ENCODE data around the gene DGCR6.
"Not testable (repeated sequence)": the region's sequence is repeated elsewhere in the genome, so short reads cannot be mapped to it uniquely, and the experiment has no call there.

DGCR6 gene

DNA sequence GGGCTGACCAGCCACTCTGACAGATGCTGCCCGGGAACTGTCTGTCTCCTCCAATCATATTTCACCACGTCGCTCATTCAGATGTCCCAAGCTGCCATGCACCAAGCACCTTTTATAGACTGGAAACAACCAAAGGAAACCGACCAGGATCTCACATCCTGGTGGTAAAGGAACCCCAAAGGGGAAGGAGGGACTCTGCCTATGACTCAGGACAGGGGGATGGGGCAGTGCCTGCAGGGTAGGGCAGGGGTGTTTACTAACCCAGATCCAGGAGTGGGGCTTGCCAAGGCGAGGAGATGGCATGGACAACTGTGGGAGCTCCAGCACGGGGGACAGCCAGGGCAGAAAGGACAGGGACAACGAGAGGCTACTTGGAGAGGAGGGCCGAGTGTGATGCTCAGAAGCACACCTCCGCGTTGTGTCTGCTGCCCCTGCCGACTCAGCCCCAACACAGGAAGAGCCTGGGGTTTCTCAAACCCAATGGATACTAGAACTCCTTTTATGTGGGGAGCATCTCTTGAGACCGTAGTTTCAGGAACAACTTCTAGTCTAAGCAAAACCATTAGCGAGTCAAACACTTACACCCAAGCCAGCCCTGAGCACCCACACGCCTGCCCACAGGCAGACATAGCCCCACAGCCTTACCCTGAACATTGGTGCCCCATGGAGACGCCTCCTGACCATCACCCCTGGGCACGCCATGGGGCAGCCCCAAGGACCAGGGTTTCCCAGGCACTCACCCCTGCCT is 26.0 kb downstream of the DGCR6 start:
- DNase-seq, result no peak

DNA sequence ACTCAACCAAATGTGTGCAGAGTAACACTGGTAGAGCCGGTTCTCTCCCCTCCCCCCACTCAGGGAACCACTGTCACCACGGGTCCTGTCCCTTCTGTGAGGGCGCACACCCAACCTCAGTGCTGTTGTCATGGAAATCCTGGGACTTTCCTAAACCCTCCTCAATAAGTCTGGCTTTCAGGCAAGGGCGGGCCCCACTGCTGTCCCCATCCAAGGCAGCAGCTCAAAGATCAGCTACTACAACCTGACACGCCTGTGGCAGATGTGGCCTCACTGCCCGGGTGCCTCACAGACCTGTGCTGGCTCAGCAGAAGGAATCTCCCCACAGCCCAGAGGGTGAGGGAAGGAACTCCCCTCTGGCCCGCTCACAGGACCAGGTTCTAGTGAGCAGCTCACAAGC is 27.8 kb downstream of the DGCR6 start:
- DNase-seq, result no peak

DNA sequence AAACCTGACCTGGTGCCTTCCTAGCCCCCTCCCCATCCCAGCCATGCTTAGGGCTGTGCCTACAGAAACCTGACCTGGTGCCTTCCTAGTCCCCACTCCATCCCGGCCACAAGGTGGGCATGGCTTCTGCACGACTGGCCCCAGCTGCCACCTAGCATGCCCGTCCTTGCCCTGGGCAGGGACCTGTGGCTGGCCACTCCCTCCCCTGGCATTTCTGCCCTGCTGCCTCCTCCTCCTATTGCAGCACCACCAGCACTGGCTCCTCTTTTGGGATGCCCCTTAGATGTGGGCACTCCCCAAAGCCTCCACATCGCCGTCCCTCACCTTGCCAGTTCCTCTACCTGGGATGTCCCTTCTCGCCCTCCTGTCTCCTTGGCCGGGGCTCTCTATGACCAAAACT is 28.6 kb downstream of the DGCR6 start:
- DNase-seq, result not testable (repeated sequence)

DNA sequence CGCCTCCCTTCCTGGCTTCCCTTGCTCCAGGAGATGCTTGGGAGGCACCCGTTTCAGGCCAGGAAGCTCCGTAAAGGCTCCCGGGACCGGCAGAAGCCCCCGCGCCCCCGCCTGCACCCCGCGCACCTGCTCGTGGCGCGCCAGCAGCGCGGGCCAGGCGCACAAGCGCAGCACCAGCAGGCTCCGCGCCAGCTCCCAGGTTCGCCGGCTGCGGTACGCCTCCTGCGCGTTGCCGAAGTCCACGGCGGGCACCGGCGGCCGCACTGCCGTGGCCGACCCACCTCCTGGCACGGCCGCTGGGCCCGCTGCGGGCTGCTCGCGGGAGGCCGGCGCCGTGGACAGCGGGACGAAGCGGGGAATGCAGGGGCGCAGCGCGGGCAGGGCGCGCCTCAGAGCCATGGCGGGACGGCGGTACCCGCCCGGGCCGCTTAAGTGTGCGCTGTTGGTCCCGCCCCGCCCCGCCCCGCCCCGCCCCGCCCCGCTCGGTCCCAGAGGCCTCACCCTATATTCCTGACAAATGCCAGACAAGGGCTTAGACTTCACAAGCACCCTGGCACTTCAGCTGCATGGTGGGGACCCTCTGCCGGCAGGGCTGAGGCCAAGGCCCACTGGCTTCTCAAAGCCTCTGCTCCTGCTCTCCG is 29.9 kb downstream of the DGCR6 start, which contains the start of gene PRODH:
TSS of gene PRODH (minus strand) at position 405 of the 641 bp plus-strand sequence. CDS start at position 399, 6 bp downstream.
- no peak for DNase-seq

DNA sequence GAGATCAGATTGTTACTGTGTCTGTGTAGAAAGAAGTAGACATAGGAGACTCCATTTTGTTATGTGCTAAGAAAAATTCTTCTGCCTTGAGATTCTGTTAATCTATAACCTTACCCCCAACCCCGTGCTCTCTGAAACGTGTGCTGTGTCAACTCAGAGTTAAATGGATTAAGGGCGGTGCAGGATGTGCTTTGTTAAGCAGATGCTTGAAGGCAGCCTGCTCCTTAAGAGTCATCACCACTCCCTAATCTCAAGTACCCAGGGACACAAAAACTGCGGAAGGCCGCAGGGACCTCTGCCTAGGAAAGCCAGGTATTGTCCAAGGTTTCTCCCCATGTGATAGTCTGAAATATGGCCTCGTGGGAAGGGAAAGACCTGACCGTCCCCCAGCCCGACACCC is 32.6 kb downstream of the DGCR6 start:
- not testable (repeated sequence) for DNase-seq

DNA sequence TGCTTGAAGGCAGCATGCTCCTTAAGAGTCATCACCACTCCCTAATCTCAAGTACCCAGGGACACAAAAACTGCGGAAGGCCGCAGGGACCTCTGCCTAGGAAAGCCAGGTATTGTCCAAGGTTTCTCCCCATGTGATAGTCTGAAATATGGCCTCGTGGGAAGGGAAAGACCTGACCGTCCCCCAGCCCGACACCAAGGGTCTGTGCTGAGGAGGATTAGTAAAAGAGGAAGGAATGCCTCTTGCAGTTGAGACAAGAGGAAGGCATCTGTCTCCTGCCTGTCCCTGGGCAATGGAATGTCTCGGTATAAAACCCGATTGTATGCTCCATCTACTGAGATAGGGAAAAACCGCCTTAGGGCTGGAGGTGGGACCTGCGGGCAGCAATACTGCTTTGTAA is 41.0 kb downstream of the DGCR6 start:
- DNase-seq, result not testable (repeated sequence)

DNA sequence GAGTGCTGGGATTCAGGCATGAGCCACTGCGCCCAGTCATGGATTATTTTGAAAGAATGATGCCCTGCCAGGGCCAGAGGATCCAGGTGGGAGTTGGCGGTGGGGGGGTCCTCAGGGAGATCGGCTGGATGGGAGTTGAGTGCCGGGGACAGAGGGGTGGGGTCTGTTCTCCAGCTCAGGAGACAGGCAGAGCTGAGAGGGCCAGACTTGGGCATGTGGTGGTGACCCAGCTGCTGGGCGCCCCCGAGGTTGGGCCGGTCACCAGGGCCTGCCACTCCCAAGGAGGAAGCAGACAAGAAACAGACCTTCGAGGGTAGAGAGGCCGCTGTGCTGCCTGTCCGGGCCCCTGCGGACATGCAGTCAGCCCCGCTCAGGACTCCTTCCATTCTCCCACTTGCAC is 41.8 kb downstream of the DGCR6 start:
- DNase-seq, result no peak

DNA sequence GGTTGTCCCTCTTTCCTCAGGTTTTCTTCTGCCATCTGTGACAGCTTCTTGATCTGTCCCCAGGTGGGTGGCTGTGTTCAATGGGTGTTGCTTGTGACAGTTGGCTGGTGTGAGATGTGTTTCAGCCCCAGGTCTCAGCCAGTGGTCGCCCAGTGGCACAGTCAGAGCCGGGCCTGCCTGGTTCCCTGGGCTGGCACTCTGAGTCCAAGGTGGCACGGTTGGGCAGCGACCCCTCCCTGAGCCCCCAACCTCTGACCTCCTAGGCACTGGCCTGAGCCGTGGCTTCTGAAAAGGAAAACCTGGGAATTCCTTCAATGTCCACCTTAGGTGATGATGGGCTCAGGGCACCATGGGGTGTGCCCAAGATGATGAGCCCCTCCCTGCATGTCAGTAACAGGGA is 44.0 kb downstream of the DGCR6 start:
- DNase-seq, result no peak

DNA sequence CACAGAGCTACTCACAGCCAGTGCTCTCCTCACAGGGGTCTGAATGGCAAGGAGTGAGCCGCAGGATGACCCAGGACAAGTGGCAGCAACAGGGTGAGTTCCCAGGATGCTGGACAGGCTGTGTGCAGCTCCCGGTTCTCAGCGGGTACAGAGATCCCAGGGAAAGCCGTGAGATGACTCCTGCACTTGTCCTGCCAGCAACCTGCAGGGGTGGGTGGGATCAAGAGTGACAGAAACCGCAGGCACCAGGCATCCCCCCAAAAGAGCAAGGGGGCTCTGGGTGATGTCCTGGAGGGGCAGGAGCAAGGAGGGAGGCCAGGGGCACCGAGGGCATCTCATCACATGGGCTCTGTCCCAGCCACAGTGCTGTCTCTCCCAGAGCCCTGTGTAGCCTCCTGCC is 45.9 kb downstream of the DGCR6 start:
- DNase-seq, result no peak

DNA sequence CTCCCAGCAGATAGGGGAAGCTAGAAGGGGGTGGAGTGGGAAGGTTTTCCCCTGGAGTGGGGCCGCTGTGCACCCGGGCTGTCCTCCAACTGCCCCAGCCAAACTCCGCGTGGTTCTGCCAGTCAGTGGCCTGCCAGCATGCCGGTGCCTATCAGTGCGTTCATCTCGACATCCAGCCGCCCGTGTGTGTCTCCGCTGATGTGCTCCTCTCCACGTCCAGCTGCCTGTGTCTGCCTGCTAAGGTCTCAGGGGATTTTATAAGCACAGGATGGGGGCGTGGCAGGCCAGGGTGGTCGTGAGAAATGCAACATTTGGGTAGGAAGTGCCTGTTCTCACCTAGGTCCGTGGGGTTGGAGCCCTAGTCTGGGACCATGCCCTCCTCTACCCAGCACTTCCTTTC is 47.0 kb downstream of the DGCR6 start:
- not testable (repeated sequence) for DNase-seq

DNA sequence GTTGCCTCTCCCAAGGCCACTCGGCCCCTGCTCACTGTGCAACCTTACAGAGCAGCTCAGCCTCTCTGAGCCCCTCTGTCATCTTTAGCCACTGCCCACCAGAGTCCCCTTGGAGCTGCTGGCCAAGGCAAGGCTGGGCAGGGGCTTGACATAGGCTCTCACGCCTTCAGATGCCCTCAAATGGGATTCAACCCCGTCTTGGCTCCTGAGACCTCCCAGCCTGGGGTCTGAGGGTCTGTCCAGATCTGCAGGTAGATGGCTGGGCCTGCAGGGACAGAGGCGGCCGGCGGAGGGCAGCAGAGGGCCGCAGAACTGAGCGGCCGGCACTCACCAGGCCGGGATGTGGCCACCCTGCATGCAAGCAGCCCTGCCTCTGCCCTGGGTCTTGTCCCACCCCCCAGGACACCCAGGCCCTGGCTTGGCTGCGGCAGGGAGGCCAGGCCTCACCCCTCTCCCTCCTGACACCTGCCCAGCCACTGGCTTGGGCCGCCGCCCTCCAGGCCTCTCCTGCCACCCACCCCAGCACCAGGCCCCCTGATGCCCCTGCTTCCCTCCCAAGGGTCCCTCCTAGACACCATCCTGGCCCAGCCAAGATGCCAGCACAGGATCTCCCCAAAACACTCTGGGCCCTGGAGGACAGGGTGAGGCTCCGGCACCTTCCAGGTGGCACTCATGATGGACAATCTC is 48.3 kb downstream of the DGCR6 start:
- DNase-seq, result peak; percentile 88

DNA sequence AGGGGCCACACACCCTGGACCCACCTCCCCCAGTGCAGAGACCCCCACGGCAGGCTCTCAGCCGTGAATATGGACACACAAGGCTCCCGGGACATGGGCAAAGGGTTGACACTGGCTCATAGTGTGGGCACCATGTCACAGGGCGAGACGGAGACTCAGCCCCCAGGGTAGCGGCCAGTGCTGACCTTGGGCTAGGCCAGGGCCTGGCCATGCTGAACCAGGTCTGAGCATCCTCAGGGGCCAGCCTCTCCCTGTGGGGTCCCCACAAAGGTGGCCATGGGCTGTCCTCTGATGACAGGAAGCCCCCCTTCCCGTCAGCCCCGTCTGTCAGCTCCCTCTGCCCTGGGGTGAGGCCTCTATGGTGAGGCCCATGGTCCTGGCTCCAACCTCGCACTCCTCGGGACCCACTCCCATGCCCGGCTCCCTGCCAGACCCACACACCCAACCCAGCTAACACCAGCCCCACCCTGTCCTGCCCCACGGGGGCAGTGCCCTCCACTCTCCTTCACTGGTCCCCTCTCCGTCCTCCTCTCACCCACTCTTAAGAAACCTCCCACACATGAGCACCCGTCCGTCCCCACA is 49.0 kb downstream of the DGCR6 start:
- DNase-seq, result no peak

DNA sequence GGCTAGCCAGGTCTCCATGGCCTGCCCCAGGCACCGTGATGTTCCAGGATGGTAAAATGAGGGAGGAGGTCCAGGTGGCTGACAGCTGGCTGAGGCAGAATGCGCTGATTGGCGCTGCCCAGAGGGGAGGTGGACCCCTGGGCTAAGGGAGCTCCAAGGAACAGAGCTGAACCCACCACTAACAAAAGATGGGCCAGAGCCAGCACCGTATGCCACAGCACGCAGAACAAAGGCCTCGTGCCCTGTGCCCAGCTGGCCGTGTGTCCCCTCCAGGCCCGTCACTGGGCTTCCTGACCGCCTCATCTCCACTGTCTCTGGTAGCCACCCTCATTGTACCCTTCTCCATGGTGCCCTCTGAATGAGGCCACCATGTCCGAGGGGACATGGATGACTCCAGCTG is 49.6 kb downstream of the DGCR6 start:
- no peak for DNase-seq

DNA sequence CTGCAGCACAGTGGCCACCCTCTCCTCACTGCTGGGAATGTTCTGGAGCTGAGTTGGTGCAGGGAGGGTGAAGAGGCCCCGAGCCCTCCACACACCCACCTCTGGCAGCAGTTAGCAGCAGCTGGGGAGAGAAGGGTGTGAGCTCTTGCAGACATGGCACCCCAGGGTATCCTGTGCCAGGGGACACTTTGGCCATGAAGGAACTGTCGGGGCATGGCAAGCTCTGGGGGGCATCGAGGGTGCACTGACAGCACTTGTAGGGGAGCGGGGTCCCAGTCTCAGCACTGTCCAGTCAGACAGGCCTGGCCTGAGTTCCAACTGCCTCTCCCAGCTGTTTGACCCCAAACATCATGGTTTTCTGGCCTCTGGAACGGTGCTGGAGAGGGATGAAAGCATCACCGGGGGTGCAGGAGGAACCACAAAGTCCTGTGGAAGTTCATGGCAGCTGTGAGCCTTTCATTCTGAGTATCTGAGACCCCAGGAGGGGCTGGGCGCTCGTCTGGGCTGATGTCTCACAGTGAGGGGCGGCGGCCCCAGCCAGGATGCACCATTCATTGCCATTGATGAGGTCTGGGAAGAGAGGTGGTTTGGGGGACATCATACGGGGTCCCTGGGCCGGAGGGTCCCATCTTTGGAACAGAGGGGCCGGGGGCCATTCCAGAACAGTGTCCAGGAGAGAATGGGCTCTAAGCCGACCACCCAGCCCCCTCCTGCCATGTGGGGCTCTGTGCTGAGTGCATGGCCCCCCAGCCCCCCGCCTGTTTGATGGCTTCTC is 50.2 kb downstream of the DGCR6 start:
- not testable (repeated sequence) for DNase-seq

DNA sequence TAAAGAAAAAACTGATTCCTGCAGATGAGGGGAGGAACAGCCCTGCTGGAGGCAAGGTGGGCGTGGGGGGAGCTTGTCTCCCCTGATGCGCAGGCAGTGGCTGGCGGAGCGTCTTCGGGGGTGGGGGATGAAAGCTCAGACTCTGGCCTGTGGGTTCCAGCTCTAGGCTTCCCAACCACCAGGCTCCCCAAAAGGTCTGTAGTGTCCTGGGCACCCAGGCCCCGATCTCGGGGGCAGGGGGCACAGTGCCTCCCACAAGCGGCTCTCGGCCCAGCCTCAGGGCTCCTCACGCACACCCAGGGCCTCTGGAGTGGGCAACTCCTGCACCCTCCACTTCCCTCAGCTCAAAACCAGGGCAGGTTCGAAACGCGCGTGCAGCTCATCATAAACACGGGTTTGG is 50.8 kb downstream of the DGCR6 start:
- DNase-seq, result not testable (repeated sequence)

DNA sequence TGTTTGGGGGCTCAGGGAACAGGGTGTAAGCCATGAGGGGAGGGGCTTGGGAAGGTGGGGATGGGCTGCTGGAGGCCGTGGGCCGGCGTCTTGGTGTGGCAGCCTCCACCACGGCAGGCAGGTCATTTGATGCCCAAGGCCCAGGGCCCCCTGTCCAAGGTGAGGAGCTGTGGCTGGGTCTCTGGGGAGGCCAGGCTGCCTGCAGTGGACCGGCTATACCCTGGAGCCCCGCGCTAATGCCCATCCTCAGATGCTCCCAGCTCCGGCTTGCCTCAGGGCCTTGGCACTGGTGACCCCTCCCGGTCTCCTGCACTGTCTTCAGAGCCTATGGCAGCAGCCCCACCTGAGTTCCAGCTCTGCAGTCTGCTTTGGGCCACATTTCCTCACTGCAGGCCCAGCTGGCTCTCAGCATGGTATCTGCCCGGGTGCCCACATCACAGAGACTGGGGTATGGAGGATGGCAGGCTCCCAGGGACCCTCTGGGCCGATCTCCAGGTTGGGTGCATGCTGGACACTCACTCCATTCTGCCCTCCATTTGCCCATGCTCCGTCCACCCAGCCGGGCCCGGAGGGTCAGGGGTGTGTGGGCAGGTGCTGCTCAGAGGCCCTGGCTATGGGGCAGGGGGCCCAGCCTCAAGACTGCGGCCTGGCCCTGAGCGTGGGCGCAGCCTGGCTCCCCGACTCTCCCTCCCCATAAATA is 51.7 kb downstream of the DGCR6 start:
- DNase-seq, result not testable (repeated sequence)

DNA sequence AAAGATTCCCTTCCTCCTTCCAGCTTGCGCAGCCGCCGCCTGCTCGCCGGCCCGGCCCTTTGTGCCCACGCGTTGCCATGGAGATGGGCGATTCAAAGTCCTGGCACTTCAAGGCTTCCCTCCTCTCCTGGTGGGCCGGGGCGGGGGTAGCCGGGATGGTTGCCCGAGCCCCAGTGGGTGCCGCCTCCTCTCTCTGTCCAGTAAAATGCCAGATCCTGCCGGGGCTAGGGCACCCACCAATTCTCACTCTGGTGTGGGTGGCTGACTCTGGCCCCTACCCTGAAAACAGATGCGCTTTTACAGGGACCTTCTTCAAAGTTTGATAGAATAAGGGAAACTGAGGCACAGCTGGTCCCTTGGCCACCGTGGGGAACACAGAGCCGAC is 52.2 kb downstream of the DGCR6 start:
- not testable (repeated sequence) for DNase-seq

DNA sequence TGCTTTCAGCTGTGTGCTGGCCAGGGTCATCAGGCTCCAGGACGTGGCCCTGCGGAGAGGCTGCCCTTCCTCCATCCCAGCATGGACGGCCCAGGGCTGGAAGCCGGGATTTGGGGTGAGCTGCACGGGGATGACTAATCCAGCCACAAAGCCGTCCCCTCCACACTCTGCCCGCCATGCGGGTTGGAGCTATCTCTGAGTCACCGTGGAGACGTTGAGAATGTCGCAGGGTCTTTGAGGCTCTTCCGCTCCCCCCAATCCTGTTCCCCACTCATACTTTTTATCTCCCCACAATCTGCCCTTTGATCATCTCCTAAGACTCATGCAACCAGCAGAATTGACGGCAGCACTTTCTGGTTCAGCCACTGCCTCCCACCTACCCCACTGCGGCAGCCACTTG is 52.6 kb downstream of the DGCR6 start:
- DNase-seq, result not testable (repeated sequence)

DNA sequence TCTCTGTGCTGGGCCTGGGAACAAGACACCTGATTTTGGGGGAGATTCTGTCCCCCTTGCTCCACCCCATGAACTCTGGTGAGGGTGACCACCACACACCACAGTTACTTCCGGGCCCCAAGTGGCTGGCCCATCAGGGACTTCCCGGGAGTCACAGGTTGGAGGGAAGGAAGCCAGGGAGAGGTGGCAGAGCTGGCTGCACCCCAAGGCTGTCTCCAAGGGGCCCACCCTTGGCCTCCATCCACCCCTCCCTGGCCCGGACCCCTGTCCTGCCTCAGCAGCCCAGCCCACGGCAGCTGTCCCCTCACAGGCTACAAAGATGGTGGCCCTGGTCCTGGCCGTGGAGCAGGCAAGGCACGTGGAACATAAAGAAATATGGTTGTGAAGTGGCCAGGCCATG is 53.1 kb downstream of the DGCR6 start:
- not testable (repeated sequence) for DNase-seq

DNA sequence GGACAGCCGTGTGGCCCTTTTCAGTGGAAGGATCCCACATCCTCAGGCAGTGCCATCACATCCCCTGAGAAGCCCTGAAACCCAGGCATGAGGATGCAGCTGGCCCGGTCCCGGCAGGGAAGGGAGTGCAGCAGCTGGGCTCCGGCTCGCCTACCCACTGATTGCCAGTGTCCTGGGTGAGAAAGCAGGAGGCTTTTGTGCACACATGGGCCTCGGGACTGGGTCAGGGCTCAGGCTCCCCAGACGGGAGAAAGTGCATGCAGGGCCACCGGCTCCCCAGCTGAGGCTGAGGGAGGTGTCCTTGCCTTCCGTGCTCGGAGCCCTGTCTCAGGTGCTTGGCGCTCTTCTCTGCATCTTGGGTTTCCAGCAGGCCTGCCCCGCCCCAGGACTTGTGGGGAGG is 53.6 kb downstream of the DGCR6 start:
- not testable (repeated sequence) for DNase-seq

DNA sequence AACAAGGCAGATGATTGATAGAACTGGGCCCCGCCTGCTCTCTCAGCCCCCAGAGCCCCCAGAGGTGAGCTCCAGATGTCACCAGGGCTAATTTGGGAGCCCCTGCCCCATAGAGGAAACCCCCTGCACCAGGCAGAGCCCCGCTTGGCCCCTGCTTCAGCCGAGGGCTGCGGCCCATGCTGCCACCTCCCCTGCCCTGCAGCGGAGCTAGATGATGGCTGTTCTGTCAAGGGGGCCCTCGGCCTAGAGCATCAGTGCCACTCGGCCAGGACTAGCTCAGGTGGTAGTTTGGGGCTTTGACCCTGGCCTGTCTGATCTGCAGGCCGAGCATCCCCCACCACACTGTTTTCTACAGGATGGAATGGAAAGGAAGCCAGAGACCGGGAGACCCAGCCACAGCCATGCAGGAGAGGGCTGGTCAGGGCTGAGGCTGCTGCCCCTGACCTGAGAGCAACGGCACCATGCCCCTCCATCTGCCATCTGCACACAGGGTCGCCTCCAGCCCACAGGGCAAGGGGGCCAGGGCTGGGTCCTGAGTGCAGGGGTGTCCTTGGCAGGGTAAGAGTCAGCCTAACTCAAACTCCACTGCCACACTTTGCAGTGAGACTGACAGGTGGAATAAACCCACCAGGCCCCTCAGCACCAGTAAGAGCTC is 54.2 kb downstream of the DGCR6 start:
- not testable (repeated sequence) for DNase-seq

DNA sequence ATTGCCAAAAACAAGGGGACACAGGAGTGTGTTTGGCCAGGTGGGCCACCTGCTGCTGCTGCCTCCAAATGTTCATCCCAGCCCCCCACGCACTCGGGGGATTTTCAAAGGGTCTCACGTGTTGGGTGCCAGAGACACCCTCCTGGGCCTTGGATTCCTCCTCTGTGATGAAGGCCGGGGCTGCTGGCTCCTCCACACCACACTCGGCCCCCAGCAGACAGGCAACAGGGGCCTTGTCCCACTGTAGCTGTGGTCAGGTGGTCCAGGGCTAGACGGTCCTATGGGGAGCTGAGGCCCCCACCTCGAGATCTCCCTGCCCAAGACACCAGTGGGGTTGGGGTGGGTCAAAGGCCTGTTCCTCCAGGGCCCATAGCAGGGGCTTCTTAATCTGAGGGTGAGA is 55.1 kb downstream of the DGCR6 start:
- not testable (repeated sequence) for DNase-seq
